Chondrocyte (in vitro differentiated cells): ENCODE data around the gene GTF2F1. TPM values are rescaled to one million over a fixed set of nuclear protein-coding genes. Genes with fewer than 3 reads are reported as not detected.

Source experiments
- DNase-seq: peaks from one replicate; pipeline ENCODE4 v3.0.0; 2021; ENCODE audit warnings: mixed read lengths, low spot score
- H3K27ac Mint-ChIP-seq: one replicate; pipeline ENCODE4 v1.8.0; 2021; ENCODE audit warnings: mild to moderate bottlenecking, moderate library complexity, mixed read lengths; ENCODE audit not compliant: unreplicated experiment
- H3K27me3 Mint-ChIP-seq: 2 replicates; pipeline ENCODE4 v1.8.0; 2021; ENCODE audit warnings: low read depth, mixed read lengths
- H3K36me3 Mint-ChIP-seq: 2 replicates; pipeline ENCODE4 v1.8.0; 2021; ENCODE audit warnings: low read depth, mixed read lengths
- H3K4me1 Mint-ChIP-seq: 2 replicates; pipeline ENCODE4 v1.8.0; 2021; ENCODE audit warnings: low read depth, mild to moderate bottlenecking, mixed read lengths
- H3K4me3 Mint-ChIP-seq: one replicate; pipeline ENCODE4 v1.8.0; 2021; ENCODE audit warnings: mild to moderate bottlenecking, moderate library complexity, mixed read lengths; ENCODE audit not compliant: unreplicated experiment
- H3K9me3 Mint-ChIP-seq: 2 replicates; pipeline ENCODE4 v1.8.0; 2021; ENCODE audit warnings: low read depth, mixed read lengths
- CTCF ChIP-seq: fragments of 200-600 bp; sonication (generic); IDR thresholded peaks from 2 replicates; pipeline ENCODE4 v1.5.0; 2021; ENCODE audit warnings: antibody characterized with exemption, mild to moderate bottlenecking, moderate library complexity
- total RNA-seq: library from RNA; stranded (reverse); gene quantifications from 3 replicates; pipeline ENCODE4 v1.2.1, GENCODE V29; 2021

GTF2F1 gene
- total RNA-seq, 1 donor from 2014 or later: 60.4 TPM

GRCh38 chr19:6412447-6413091 is 19.6 kb upstream of the GTF2F1 start:
- TF ChIP-seq CTCF: peak; percentile 71

GRCh38 chr19:6412061-6412446 is 19.1 kb upstream of the GTF2F1 start:
- no peak overlapping the region for H3K4me3 Mint-ChIP-seq
- H3K9me3 Mint-ChIP-seq: no peaks in the 10 kb centered on the region
- no peak for DNase-seq
- peaks cover 7% of the 10 kb centered on the region for H3K36me3 Mint-ChIP-seq
- TF ChIP-seq CTCF: no peak
- no peaks in the 10 kb centered on the region for H3K27me3 Mint-ChIP-seq
- H3K27ac Mint-ChIP-seq: no peak overlapping the region
- no peaks in the 10 kb centered on the region for H3K4me1 Mint-ChIP-seq

More at GRCh38 chr19:6412447-6413091, 19.6 kb upstream of the GTF2F1 start:
- no peak for DNase-seq
- H3K27ac Mint-ChIP-seq: no peak overlapping the region
- H3K4me3 Mint-ChIP-seq: no peak overlapping the region
- peaks cover 7% of the 10 kb centered on the region for H3K36me3 Mint-ChIP-seq
- no peaks in the 10 kb centered on the region for H3K27me3 Mint-ChIP-seq
- H3K4me1 Mint-ChIP-seq: no peaks in the 10 kb centered on the region
- no peaks in the 10 kb centered on the region for H3K9me3 Mint-ChIP-seq

GRCh38 chr19:6409346-6409745 is 16.4 kb upstream of the GTF2F1 start:
- DNase-seq: no peak
- TF ChIP-seq CTCF: no peak
- H3K27ac Mint-ChIP-seq: no peak overlapping the region
- peaks cover 4% of the 10 kb centered on the region for H3K36me3 Mint-ChIP-seq
- no peak overlapping the region for H3K4me3 Mint-ChIP-seq
- no peaks in the 10 kb centered on the region for H3K9me3 Mint-ChIP-seq
- no peaks in the 10 kb centered on the region for H3K27me3 Mint-ChIP-seq
- H3K4me1 Mint-ChIP-seq: no peaks in the 10 kb centered on the region

- H3K4me3 Mint-ChIP-seq: no peak overlapping the region
- no peaks in the 10 kb centered on the region for H3K36me3 Mint-ChIP-seq
- no peaks in the 10 kb centered on the region for H3K4me1 Mint-ChIP-seq
- H3K27ac Mint-ChIP-seq: no peak overlapping the region
- no peak for DNase-seq
- TF ChIP-seq CTCF: no peak
- no peaks in the 10 kb centered on the region for H3K27me3 Mint-ChIP-seq
- H3K9me3 Mint-ChIP-seq: no peaks in the 10 kb centered on the region
Measured at GRCh38 chr19:6406401-6406800, 13.4 kb upstream of the GTF2F1 start.

GRCh38 chr19:6402837-6403608 is 10.1 kb upstream of the GTF2F1 start:
- Mint-ChIP-seq H3K4me1 (no peaks in the 10 kb centered on the region), H3K36me3 (no peaks in the 10 kb centered on the region), H3K27ac (no peak overlapping the region), H3K27me3 (no peaks in the 10 kb centered on the region), H3K4me3 (no peak overlapping the region), H3K9me3 (no peaks in the 10 kb centered on the region)
- TF ChIP-seq CTCF: no peak
- DNase-seq: no peak
